ENCODE measurements around the gene PTPRF. TPM values are rescaled to one million over a fixed set of nuclear protein-coding genes. Genes with fewer than 3 reads are reported as not detected.
A peak's percentile ranks its signal among the peaks of the same experiment; 100 is the strongest.

The PTPRF gene
- polyA plus RNA-seq, 3 donors, result not detected

DNA sequence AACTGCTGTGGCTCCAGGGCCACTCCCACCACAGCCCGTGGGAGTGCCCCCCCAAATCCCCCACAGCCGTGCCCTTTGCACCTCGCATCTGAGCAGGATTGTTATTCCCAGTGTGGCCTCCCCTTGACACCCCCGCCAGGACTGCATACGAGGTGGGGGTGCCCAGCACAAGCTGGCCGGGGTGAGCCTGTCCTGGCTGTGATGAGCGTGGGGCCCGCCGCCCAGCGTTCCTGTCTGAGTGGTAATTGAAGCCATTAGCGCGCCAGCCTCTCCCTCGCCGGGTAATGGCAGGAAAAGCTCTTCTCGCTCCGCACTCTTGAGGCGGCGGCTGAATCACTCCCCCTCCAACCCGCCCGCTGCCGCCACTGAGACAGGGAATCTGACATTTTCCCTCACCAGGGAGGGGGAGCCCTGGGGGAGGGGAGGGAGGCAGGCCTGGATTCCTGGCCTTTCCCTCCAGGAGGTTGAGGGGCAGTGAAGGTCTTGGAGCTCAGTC is 27.7 kb downstream of the PTPRF start:
- no peak for DNase-seq
- no peak overlapping the region for H3K9ac ChIP-seq (ENCODE audit: insufficient read depth, low read length, poor library complexity, severe bottlenecking)
- intact Hi-C loops (cut with micrococcal nuclease), result no loop called here
- no peak overlapping the region for H3K27ac Mint-ChIP-seq
- H3K36me3 ChIP-seq (replicated peaks in 1 of 2; ENCODE audit: control insufficient read depth in 1 of 2, insufficient read depth in 2 of 2, low read length in 2 of 2), result no peaks in the 10 kb centered on the region
- TF ChIP-seq, protein P1, sequence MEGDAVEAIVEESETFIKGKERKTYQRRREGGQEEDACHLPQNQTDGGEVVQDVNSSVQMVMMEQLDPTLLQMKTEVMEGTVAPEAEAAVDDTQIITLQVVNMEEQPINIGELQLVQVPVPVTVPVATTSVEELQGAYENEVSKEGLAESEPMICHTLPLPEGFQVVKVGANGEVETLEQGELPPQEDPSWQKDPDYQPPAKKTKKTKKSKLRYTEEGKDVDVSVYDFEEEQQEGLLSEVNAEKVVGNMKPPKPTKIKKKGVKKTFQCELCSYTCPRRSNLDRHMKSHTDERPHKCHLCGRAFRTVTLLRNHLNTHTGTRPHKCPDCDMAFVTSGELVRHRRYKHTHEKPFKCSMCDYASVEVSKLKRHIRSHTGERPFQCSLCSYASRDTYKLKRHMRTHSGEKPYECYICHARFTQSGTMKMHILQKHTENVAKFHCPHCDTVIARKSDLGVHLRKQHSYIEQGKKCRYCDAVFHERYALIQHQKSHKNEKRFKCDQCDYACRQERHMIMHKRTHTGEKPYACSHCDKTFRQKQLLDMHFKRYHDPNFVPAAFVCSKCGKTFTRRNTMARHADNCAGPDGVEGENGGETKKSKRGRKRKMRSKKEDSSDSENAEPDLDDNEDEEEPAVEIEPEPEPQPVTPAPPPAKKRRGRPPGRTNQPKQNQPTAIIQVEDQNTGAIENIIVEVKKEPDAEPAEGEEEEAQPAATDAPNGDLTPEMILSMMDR (IDR thresholded peaks at IDR 0.05), result no peak
- H3K4me1 ChIP-seq (ENCODE audit: control insufficient read depth in 1 of 2, insufficient read depth in 2 of 2, low read length in 2 of 2), result no peaks in the 10 kb centered on the region
- 30% methylated on average over 5 of the region's 21 CpGs for WGBS (ENCODE audit: insufficient coverage)
- H3K4me1 Mint-ChIP-seq, result peaks cover 4% of the 10 kb centered on the region
- no peaks in the 10 kb centered on the region for H3K9me3 ChIP-seq (replicated peaks in 1 of 2; ENCODE audit: control insufficient read depth in 1 of 2, insufficient read depth in 1 of 2, low read length in 2 of 2)
- no peaks in the 10 kb centered on the region for H4K20me1 ChIP-seq (ENCODE audit: insufficient read depth, low read length)
- H3K4me3 ChIP-seq (replicated peaks in 1 of 3; ENCODE audit: low read depth in 2 of 3, low read length in 3 of 3), result no peak overlapping the region
- peaks cover 0 to 2% (median 1%) of the 10 kb centered on the region in 3 donors for H3K27me3 Mint-ChIP-seq (ENCODE audit: low read depth in 3 of 3)
- no peaks in the 10 kb centered on the region for H3K36me3 Mint-ChIP-seq
- H3K4me2 ChIP-seq (replicated peaks; ENCODE audit: extremely low read depth, low read length, poor library complexity, severe bottlenecking), result no peak overlapping the region
- peaks cover 0 to 2% (median 0%) of the 10 kb centered on the region in 7 donors for H3K9me3 Mint-ChIP-seq
- H3K79me2 ChIP-seq (ENCODE audit: insufficient read depth, low read length), result no peaks in the 10 kb centered on the region
- no peaks in the 10 kb centered on the region for H3K27me3 ChIP-seq (ENCODE audit: control insufficient read depth in 2 of 2, insufficient read depth in 2 of 2, low read length in 2 of 2)
- no peak overlapping the region for H3K27ac ChIP-seq (ENCODE audit: low read depth in 1 of 2, low read length in 2 of 2)
- peak overlapping the region; percentile 21 for H2AFZ ChIP-seq (ENCODE audit: insufficient read depth, low read depth, low read length, poor library complexity, severe bottlenecking)
- no peak overlapping the region for H3K4me3 Mint-ChIP-seq

DNA sequence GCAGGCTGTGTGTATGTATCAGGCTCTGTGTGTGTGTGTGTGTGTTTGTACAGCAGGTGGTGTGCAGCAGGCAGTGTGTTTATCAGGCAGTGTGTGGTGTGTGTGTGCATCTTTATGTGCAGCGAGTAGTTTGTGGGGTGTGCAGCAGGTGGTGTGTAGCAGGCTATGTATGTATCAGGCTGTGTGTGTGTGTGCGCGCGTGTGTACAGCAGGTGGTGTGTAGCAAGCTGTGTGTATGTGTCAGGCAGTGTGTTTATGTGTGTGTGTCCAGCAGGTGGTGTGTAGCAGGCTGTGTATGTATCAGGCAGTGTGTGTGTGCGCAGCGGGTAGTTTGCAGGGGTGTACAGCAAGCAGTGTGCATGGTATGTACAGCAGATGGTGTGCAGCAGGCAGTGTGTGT is 29.0 kb downstream of the PTPRF start:
- Histone ChIP-seq H3K4me1 (ENCODE audit: control insufficient read depth in 1 of 2, insufficient read depth in 2 of 2, low read length in 2 of 2) (no peaks in the 10 kb centered on the region), H3K27ac (ENCODE audit: low read depth in 1 of 2, low read length in 2 of 2) (no peak overlapping the region), H3K4me3 (replicated peaks in 1 of 3; ENCODE audit: low read depth in 2 of 3, low read length in 3 of 3) (no peak overlapping the region), H3K4me2 (replicated peaks; ENCODE audit: extremely low read depth, low read length, poor library complexity, severe bottlenecking) (no peak overlapping the region), H2AFZ (ENCODE audit: insufficient read depth, low read depth, low read length, poor library complexity, severe bottlenecking) (no peak overlapping the region), H3K36me3 (replicated peaks in 1 of 2; ENCODE audit: control insufficient read depth in 1 of 2, insufficient read depth in 2 of 2, low read length in 2 of 2) (no peaks in the 10 kb centered on the region), H3K27me3 (ENCODE audit: control insufficient read depth in 2 of 2, insufficient read depth in 2 of 2, low read length in 2 of 2) (no peaks in the 10 kb centered on the region), H4K20me1 (ENCODE audit: insufficient read depth, low read length) (no peaks in the 10 kb centered on the region), H3K79me2 (ENCODE audit: insufficient read depth, low read length) (no peaks in the 10 kb centered on the region), H3K9ac (ENCODE audit: insufficient read depth, low read length, poor library complexity, severe bottlenecking) (no peak overlapping the region), H3K9me3 (replicated peaks in 1 of 2; ENCODE audit: control insufficient read depth in 1 of 2, insufficient read depth in 1 of 2, low read length in 2 of 2) (no peaks in the 10 kb centered on the region)
- peaks cover 0 to 2% (median 0%) of the 10 kb centered on the region in 7 donors for H3K9me3 Mint-ChIP-seq
- WGBS (ENCODE audit: insufficient coverage), result 100% methylated on average over 6 of the region's 6 CpGs
- intact Hi-C loops (cut with micrococcal nuclease), result no loop called here
- peaks cover 2% of the 10 kb centered on the region for H3K4me1 Mint-ChIP-seq
- H3K36me3 Mint-ChIP-seq, result no peaks in the 10 kb centered on the region
- no peak for DNase-seq
- no peak overlapping the region for H3K27ac Mint-ChIP-seq
- H3K27me3 Mint-ChIP-seq (ENCODE audit: low read depth in 3 of 3), result peaks cover 0 to 2% (median 1%) of the 10 kb centered on the region in 3 donors
- TF ChIP-seq, protein P1 (IDR thresholded peaks at IDR 0.05), result no peak
- no peak overlapping the region for H3K4me3 Mint-ChIP-seq
